GM15510 (cell line): Measurements from ENCODE around the gene ZIC1.

Experiments
- POLR2A ChIP-seq: IDR thresholded peaks from 3 replicates; pipeline ENCODE4 v1.6.1; 2011; ENCODE audit warnings: borderline replicate concordance; ENCODE audit not compliant: insufficient read length; ENCODE audit errors: extremely low read depth

The ZIC1 gene

DNA sequence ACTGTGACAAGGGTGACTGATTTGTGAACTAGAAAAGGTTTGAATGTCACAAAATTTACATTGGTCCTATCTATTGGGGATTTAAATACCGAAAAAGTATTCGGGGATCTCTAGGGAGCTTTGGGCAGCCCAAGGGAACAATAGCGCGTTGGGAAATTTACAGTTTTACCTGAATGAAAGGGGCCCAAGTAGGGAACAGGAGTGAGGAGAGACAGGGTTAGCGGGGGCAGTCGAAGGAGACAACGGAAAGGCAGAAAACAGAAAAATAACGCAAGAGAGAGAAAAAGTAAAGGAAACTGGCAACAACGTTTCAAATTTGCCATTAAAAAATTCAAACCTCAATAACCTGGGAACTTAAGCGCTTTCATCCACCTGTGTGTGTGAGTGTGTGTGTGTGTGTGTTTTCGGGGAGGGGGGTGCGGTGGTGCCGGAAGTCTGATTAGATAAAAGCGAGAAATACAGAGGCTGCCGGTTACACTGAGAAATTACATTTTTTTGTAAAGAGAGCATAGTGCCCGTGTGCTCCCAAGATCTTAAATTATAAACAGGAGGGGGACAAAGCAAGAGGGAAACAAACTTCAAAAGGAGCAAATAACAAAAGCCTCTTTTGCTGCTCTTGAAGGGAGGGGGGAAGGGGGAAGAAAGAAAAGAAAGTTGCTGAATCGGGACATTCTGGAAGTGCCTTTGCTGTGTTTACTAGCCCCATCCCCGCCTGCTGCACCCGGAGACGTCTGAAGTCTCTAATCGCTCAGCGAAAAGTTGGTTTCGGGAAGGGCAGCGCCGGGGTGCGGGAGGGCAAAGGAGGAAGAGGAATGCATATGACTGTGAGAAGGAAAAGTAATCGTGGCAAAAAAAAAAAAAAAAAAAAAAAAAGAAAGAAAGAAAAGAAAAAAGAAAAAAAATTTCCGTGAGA is 721 bp upstream of the ZIC1 start:
- TF ChIP-seq POLR2A, result no peak

DNA sequence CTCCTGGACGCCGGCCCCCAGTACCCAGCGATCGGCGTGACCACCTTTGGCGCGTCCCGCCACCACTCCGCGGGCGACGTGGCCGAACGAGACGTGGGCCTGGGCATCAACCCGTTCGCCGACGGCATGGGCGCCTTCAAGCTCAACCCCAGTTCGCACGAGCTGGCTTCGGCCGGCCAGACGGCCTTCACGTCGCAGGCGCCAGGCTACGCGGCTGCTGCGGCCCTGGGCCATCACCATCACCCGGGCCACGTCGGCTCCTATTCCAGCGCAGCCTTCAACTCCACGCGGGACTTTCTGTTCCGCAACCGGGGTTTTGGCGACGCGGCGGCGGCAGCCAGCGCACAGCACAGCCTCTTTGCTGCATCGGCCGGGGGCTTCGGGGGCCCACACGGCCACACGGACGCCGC is 956 bp downstream of the ZIC1 start:
- no peak for TF ChIP-seq POLR2A

DNA sequence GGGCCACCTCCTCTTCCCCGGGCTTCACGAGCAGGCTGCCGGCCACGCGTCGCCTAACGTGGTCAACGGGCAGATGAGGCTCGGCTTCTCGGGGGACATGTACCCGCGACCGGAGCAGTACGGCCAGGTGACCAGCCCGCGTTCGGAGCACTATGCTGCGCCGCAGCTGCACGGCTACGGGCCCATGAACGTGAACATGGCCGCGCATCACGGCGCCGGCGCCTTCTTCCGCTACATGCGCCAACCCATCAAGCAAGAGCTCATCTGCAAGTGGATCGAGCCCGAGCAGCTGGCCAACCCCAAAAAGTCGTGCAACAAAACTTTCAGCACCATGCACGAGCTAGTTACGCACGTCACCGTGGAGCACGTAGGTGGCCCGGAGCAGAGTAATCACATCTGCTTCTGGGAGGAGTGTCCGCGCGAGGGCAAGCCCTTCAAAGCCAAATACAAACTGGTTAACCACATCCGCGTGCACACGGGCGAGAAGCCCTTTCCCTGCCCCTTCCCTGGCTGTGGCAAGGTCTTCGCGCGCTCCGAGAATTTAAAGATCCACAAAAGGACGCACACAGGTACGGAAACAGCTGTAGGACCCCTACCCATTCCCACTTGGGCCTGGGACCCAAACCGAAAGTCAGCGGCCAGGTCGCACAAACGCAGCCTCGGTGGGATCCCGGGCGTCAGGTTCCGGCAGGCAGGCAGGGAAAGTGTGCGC is 1.5 kb downstream of the ZIC1 start:
- no peak for TF ChIP-seq POLR2A

DNA sequence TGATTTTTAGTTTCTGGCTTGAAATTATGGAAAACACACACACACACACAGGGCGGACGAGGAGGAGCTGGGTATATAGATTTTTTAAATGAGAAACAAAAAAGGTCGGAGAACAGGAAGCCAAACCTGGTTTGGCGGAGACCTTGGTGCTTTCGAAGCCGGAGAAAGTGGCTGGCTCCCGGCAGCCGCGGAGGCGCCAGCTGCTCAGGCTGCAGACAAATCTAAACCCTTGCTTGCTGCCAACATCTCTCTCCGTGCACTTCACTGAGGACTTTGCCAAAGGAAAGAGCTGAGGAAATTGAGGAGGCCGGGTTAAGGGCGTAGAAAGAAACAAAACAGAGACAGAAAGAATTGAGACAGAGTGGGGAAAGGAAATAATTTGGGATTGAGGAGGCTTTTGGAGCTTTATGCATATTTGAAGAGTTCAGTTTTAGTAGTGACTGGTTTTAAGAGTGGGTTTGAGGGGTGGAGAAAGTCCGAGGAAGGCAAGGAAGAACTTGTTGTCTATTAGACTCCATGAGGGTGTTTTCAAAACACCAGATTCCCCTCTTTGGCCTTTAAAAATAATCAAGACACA is 2.2 kb downstream of the ZIC1 start:
- TF ChIP-seq POLR2A, result no peak

DNA sequence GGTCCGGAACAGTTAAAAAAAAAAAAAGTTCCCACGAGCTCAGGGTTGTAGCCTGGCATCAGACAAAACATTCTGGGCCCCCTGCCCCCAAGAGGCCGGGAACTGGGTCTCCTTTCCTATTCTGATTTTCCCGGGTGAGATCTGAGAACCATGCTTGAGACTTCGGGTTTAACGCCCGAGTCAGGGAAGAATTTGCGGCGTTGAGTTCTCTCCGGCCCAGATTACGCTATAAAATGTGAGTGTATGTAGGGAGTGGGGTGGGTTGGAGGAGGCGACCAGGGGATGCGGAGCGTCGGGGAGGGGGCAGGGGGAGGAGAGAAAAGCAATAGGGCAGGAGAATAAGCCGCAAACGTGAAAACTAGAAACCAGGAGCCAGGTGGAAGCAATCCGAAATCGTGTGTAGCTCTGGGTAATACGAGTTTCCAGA is 2.7 kb downstream of the ZIC1 start:
- no peak for TF ChIP-seq POLR2A

DNA sequence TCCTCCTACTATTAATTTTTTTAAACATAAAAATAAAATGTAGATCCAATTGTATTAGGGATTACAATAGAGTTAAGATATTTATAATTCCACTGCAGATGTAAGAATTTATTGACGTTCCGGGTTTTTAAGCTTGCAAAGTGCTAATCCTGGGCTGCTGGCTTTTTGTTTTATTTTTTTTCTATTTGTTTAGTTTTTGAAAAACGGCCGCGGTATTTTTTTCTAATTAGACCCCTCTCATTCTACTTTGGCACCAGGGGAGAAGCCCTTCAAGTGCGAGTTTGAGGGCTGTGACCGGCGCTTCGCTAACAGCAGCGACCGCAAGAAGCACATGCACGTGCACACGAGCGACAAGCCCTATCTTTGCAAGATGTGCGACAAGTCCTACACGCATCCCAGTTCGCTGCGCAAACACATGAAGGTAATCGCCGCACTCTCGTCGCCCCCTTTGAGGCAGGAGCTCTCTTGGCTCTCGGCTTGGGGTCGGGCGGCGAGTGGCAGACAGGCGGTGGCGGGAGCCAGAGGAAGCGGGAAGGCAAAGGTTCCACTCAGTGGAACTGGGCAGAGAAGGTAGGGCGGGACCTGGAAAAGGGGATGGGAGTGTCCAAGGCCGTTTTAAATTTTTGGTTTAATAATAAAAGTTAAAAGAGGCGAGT is 3.2 kb downstream of the ZIC1 start:
- no peak for TF ChIP-seq POLR2A

DNA sequence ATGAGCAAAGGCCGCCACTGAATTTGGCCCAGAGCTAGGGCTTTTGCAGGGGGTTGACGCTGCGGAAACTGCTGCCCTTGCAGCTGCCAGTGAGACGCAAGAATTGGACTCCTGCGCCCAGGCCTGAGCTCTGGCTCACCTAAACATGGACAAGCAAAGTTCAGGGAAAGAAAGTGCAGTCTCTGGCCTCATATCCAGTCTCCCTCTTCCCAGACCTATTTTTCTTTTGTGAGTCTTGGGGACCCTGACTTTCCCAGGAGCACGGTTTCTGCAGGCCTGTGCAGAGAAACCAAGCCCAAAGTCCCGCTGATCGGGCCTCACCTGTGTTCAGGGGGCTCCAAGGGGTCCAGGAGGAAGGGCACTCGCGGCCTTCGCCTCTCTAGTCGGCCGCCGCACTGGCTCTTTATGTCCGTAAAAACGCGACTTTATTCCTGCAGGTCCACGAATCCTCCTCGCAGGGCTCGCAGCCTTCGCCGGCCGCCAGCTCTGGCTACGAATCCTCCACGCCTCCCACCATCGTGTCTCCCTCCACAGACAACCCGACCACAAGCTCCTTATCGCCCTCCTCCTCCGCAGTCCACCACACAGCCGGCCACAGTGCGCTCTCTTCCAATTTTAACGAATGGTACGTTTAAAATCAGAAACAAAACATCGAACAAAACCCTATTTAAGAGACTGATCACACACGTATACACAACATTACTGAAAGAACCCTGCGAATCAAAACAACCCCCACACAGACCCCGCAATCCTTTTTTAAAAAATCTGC is 3.9 kb downstream of the ZIC1 start:
- no peak for TF ChIP-seq POLR2A

DNA sequence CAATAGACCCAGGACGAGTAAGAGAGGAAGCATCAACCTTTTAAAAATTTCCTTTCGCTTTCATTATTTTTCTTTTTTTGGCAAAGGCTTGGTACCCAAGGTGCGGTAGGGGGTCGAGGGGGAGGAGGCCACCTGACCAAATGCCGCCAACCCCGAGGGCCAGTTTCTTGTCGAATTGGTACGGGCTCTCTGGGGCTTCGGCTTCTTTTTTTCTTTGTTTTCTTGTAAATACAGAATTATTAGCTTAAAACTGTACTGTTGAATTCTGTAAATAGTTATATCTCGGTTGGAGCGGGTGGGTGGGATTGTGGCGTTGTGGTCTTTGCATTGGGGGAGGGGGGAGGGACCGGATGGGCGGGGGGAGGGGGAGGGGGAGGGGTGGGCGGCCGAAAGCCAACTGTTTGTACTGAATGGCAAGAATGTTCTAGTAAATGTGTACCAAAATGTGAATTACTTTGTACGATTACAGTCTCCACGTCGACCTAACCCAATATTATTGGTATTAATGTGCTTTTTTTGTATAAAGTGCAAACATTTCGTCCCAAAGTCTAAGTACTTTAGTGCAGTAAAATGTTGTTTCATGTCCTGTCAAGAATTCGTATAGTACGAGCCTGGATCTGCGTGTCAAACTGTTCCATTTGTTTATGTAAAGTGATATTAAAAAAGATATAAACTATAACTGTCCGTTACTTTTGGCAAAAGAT is 4.7 kb downstream of the ZIC1 start:
- TF ChIP-seq POLR2A, result no peak

DNA sequence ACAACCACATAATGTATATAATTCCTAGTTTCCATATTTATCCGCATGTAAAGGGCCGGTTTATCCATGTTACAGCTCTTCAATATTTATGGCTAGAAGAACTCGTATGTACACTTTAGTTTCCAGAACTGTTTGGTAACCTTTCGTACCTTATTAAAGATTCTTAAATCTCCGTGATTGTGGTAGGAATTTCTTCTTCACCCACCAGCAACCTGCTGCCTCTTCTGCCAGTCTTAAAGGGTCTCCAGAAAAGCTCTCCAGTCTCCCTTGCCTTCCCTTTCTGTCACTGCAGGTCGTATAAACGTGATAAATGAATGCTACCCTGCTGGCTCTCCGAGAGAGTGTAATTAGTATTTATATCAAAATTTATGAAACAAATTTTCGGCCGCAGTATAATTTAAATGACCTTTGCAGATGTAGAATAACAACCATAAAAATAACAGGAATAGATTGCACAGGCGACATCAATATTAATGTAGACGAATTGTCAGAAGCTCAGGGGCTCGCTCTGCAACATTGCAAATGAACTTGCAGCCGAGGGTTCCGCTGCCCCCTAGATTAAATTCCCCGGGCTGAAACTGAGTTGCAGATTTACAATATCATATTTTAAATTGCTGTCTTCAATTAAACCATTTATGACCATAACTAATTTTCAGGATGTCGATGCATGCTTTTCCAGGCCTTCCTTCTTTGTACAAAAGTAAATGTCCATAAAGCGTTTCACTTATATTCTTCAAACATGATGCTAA is 5.4 kb downstream of the ZIC1 start:
- no peak for TF ChIP-seq POLR2A

DNA sequence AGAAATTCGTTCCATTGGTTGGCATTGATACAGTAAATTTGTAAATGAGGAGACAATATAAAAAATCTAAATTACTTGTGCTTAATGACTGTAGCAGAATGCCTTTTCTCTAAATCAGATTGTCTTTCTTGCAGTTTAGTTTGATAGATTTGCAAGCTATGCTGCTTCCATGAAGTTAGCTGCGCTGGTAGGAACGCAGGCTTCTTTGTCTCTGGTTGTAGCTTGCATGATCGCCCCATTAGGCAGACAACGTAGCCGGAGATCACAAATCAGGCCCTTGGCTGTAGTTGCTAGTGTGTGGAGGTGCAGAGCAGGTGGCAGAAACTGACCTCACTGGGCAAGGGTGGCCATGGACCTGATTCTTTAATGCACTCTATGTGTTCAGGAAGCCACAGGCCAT is 6.1 kb downstream of the ZIC1 start:
- no peak for TF ChIP-seq POLR2A

DNA sequence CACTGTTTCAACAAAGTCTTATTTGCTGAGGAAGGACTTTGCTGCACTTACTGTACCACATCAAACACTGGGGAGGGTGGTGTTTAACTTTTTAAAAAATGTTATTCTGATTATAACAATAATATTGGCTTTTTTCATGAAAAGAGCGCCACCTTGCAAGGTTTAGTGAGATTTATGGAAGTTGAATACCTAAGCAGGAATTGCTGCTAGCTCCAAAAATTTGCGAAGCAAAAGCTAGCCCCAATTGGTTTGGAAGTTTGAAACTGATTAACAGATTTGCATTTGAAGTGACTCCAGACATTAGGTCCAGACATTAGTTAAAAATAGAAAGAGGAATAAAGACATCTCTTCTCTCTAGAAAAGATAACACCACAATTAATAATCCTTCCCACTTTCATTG is 6.7 kb downstream of the ZIC1 start:
- TF ChIP-seq POLR2A, result no peak

DNA sequence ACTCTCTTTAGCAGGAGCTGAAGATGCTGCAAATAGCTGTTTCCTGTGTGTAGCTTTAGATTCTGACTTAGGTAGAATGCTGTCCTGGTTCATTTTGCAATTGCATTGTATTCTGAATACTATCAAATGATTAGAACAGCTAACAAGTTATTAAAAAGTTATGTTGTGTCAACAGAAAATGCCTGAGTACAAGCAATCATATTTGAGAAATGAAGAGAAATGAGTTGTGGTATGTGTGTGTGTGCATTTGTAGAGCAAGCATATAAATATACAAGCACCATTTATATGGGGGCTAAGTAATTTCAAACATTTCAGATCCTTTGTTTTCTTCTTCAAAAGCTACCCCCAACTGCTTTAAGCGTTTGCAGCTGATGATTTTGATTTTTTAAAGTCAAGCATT is 7.8 kb downstream of the ZIC1 start:
- TF ChIP-seq POLR2A, result no peak
